Fibroblast of lung (primary cell): ENCODE data around the gene KCND3. TPM values are rescaled to one million over a fixed set of nuclear protein-coding genes. Genes with fewer than 3 reads are reported as not detected.

Experiments used
- DNase-seq, 2 donors: peaks; one replicate each; pipeline versions ENCODE4 v3.0.0 to v3.0.0-alpha.2; 2010; ENCODE audit warnings: low read depth in 2 of 2
- H2AFZ ChIP-seq: 2 replicates; pipeline ENCODE4 v1.5.1; 2012; ENCODE audit warnings: low read length, control low read depth, inconsistent platforms
- H3K27ac ChIP-seq: 2 replicates; pipeline ENCODE4 v1.5.1; 2011; ENCODE audit warnings: low read length, control low read depth; ENCODE audit not compliant: insufficient read depth
- H3K27me3 ChIP-seq: 2 replicates; pipeline ENCODE4 v1.5.1; 2011; ENCODE audit warnings: mild to moderate bottlenecking, low read length; ENCODE audit not compliant: control insufficient read depth, insufficient read depth
- H3K36me3 ChIP-seq: 2 replicates; pipeline ENCODE4 v1.5.1; 2011; ENCODE audit warnings: low read length; ENCODE audit not compliant: control insufficient read depth, insufficient read depth
- H3K4me1 ChIP-seq: 2 replicates; pipeline ENCODE4 v1.5.1; 2011; ENCODE audit warnings: low read length; ENCODE audit not compliant: control insufficient read depth, insufficient read depth; ENCODE audit errors: extremely low read depth
- H3K4me2 ChIP-seq: 2 replicates; pipeline ENCODE4 v1.5.1; 2011; ENCODE audit warnings: low read length, control low read depth; ENCODE audit not compliant: insufficient read depth; ENCODE audit errors: extremely low read depth
- H3K4me3 ChIP-seq, 4 experiments: fragments of 200-600 bp in 1 of 4; sonication (generic) in 1 of 4; replicated peaks in 1 of 4; 2 replicates each; pipeline ENCODE4 v1.5.1; 2011 to 2016; ENCODE audit warnings: low read length in 4 of 4, low read depth in 3 of 4, mild to moderate bottlenecking in 3 of 4, control low read depth in 2 of 4, inconsistent platforms in 1 of 4, mixed read lengths in 1 of 4; ENCODE audit not compliant: insufficient read depth in 1 of 4; ENCODE audit errors: control extremely low read depth in 1 of 4
- H3K79me2 ChIP-seq: 2 replicates; pipeline ENCODE4 v1.5.1; 2012; ENCODE audit warnings: mild to moderate bottlenecking, low read length, inconsistent platforms; ENCODE audit not compliant: control insufficient read depth, insufficient read depth
- H3K9ac ChIP-seq: 2 replicates; pipeline ENCODE4 v1.5.1; 2011; ENCODE audit warnings: mild to moderate bottlenecking, low read length, control low read depth; ENCODE audit not compliant: insufficient read depth
- H3K9me3 ChIP-seq: 2 replicates; pipeline ENCODE4 v1.5.1; 2012; ENCODE audit warnings: low read depth, low read length; ENCODE audit not compliant: control insufficient read depth, insufficient read depth
- H4K20me1 ChIP-seq: 2 replicates; pipeline ENCODE4 v1.5.1; 2011; ENCODE audit warnings: low read length; ENCODE audit not compliant: control insufficient read depth, insufficient read depth; ENCODE audit errors: extremely low read depth
- EZH2 ChIP-seq: IDR thresholded peaks from 2 replicates; pipeline ENCODE4 v1.5.1; 2012; ENCODE audit warnings: low read length, control low read depth, mild to moderate bottlenecking; ENCODE audit errors: missing control alignments
- polyA plus RNA-seq, 2 donors: library from polyadenylated mRNA; depleted of rRNA in 1 of 2; stranded (reverse) in 1 of 2; unstranded in 1 of 2; fragments of >200 nt; gene quantifications; 2 replicates each; pipeline ENCODE4 v1.2.1, GENCODE V29; 2011 to 2012; ENCODE audit warnings: missing spikeins in 1 of 2
- total RNA-seq: library from RNA; depleted of rRNA; stranded (reverse); fragments of >200 nt; gene quantifications from 2 replicates; pipeline ENCODE4 v1.2.1, GENCODE V29; 2014
- TF ChIP-seq, protein P1 (sequence below), 2 donors: IDR thresholded peaks in 1 of 2; conservative IDR thresholded peaks in 1 of 2; 1 replicate in 1 of 2; 2 replicates in 1 of 2; pipeline ENCODE4 v1.5.1; 2011 to 2012; ENCODE audit warnings: low read length in 2 of 2, control low read depth in 1 of 2, inconsistent platforms in 1 of 2, low read depth in 1 of 2, mild to moderate bottlenecking in 1 of 2

Gene KCND3
- total and polyA plus RNA-seq, 2 donors (not counting 1 experiment from before 2014, with no cell fraction given), result 0.66 to 9.3 TPM

DNA sequence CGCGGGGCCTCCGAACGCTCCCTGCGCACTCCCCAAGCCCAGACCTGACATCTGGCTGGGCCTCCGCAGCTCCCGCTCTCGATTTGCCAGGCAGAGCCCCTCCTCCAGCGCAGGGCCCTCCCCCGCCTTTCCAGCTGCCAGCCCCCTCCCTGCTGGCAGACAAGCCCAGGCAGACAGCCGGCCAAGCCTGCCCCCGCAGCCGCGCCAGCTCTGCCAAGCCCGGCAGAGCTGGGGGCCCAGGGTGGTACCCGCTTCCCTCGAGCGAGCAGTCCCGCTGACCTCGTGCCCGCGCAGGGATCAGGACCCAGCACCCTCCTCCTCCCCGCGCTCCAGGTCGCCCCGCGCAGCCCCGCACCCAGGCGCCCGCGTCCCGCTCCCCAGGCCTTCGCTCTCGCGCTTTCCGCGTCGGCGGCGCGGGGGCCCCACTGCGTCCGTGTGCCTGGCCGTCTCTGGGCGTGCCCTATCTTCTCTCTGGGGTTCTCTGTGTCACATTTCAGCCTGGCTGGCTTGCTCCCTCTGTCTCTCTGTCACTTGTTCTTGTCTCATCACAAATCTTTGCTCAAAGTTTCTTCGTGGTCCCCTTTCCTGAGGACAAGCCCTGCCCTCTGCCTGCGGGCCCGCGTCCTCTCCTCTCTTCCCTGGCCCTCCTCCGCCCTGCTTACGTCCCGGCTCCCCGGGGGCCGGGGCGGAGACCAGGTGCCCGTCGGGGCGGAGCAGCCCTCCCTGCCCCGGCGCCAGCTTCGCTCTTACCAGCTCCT lies 250.9 kb downstream of the KCND3 start:
- DNase-seq, result peak; percentile 69 to 71
- H3K9ac ChIP-seq, result peak overlapping the region; percentile 97
- no peaks in the 10 kb centered on the region for H3K27me3 ChIP-seq
- peak overlapping the region; percentile 49 to 78 (median 66) for H3K4me3 ChIP-seq
- H3K27ac ChIP-seq, result peak overlapping the region; percentile 83
- TF ChIP-seq, protein P1, sequence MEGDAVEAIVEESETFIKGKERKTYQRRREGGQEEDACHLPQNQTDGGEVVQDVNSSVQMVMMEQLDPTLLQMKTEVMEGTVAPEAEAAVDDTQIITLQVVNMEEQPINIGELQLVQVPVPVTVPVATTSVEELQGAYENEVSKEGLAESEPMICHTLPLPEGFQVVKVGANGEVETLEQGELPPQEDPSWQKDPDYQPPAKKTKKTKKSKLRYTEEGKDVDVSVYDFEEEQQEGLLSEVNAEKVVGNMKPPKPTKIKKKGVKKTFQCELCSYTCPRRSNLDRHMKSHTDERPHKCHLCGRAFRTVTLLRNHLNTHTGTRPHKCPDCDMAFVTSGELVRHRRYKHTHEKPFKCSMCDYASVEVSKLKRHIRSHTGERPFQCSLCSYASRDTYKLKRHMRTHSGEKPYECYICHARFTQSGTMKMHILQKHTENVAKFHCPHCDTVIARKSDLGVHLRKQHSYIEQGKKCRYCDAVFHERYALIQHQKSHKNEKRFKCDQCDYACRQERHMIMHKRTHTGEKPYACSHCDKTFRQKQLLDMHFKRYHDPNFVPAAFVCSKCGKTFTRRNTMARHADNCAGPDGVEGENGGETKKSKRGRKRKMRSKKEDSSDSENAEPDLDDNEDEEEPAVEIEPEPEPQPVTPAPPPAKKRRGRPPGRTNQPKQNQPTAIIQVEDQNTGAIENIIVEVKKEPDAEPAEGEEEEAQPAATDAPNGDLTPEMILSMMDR (conservative IDR thresholded peaks at IDR 0.05 in 1 of 2, IDR thresholded peaks at IDR 0.05 in 1 of 2; ENCODE audit: low read depth in 1 of 2, low read length in 2 of 2), result no peak
- no peak for TF ChIP-seq EZH2
- H3K36me3 ChIP-seq, result no peaks in the 10 kb centered on the region
- no peaks in the 10 kb centered on the region for H3K9me3 ChIP-seq
- no peak overlapping the region for H2AFZ ChIP-seq
- peaks cover 29% of the 10 kb centered on the region for H3K4me1 ChIP-seq
- H4K20me1 ChIP-seq, result no peaks in the 10 kb centered on the region
- peak overlapping the region; percentile 96 for H3K4me2 ChIP-seq
- H3K79me2 ChIP-seq, result peaks cover 30% of the 10 kb centered on the region

DNA sequence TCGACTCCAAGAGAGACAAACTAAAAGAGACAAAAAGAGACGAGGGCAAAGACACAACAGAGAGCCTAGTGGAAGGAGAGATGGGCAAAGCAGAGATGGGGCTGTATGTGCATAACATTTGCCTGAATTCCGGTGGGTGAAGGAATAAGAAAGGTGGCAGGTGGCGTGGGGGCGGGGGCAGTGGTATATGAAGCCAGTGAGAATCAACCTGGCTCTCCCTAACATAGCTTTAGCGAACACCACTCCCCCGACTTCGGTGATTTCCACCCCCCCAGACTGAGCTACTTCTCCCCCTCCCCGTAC lies 251.4 kb downstream of the KCND3 start:
- Histone ChIP-seq H3K9ac (peak overlapping the region; percentile 97), H3K36me3 (no peaks in the 10 kb centered on the region), H3K4me1 (peaks cover 28% of the 10 kb centered on the region), H3K27me3 (no peaks in the 10 kb centered on the region), H3K4me3 (peak overlapping the region; percentile 49 to 78 (median 66)), H3K27ac (peak overlapping the region; percentile 83), H4K20me1 (no peaks in the 10 kb centered on the region), H3K9me3 (no peaks in the 10 kb centered on the region), H3K79me2 (peaks cover 30% of the 10 kb centered on the region), H3K4me2 (peak overlapping the region; percentile 96), H2AFZ (no peak overlapping the region)
- TF ChIP-seq, protein P1 (conservative IDR thresholded peaks at IDR 0.05 in 1 of 2, IDR thresholded peaks at IDR 0.05 in 1 of 2; ENCODE audit: low read depth in 1 of 2, low read length in 2 of 2), result no peak
- no peak for TF ChIP-seq EZH2
- no peak for DNase-seq

DNA sequence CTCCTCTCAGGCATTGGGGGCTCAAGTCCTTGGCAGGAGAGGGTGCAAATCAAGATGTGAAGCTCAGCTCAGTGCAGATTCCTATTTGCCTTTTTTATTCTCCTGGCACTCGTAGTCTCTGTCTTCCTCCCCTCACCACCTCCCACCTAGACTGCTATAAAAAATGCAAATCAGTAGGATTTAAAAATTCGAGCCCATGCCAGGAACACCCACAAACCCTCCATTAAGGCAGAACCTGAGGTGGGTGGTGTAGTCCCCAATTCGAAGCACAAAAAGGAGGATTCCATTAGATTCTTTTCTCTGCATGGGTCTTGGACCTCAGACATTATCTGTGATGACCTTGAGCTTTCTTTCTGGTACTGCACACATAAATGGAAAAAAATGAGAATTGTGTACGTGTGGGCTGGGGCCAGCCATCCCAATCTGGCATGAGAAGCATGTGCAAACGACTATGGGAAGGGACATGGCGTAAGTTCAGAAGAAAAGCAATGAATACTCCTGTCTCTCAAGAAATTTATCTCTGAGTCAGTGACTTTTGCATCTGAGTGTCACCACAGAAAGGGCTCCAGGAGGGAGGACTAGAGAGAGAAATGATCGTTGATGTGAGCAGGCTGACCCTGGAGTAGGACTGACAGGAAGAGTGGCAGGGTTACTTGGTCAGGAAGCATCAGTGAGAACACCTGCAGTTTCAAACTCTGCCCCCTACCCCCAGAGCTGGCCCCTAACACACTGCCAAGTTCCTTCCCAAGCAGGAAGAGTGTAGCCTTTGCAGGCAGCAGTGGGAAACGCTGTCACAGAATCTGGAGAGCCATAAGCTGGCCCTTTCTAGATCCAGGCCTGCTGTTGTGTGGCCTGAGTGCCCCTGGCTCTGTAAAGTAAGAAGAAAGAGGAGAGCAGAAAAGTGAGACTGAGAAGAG lies 252.0 kb downstream of the KCND3 start:
- peaks cover 32% of the 10 kb centered on the region for H3K4me1 ChIP-seq
- no peaks in the 10 kb centered on the region for H3K27me3 ChIP-seq
- no peak overlapping the region for H2AFZ ChIP-seq
- no peaks in the 10 kb centered on the region for H4K20me1 ChIP-seq
- H3K4me3 ChIP-seq, result peak overlapping the region; percentile 49 to 78 (median 66)
- peak overlapping the region; percentile 96 for H3K4me2 ChIP-seq
- peaks cover 36% of the 10 kb centered on the region for H3K79me2 ChIP-seq
- DNase-seq, result no peak
- peak overlapping the region; percentile 83 for H3K27ac ChIP-seq
- H3K9ac ChIP-seq, result peak overlapping the region; percentile 97
- peaks cover 2% of the 10 kb centered on the region for H3K36me3 ChIP-seq
- H3K9me3 ChIP-seq, result no peaks in the 10 kb centered on the region
- TF ChIP-seq, protein P1 (conservative IDR thresholded peaks at IDR 0.05 in 1 of 2, IDR thresholded peaks at IDR 0.05 in 1 of 2; ENCODE audit: low read depth in 1 of 2, low read length in 2 of 2), result no peak
- TF ChIP-seq EZH2, result no peak
